ENCODE results near the gene MAST4. TPM values are rescaled to one million over a fixed set of nuclear protein-coding genes. Genes with fewer than 3 reads are reported as not detected.

The MAST4 gene
- total and polyA plus RNA-seq, 2 of the 8 experiments (the other 6 are each of a cell fraction or from before 2014, with no cell fraction given), result 1.5 to 2.6 TPM

DNA sequence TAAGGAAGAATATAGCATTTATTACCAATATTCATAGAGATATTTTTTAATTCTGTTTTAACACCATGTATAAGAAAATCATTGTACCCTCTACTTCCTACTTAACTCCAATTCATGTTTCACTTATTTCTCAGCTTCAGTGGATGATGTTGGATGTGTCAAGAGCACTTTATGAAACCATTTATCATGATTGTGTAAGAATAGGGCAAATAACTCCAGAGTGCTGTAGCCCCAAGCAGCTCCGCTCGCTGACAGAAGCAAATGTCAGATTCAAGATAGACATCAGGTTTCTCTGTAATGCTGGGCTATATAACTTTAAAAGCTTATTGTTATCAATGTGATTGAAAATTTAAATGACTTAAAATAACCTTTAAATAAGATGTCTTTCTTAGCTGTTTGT, 50.4 kb downstream of the MAST4 start:
- no peak overlapping the region for H2AFZ ChIP-seq (ENCODE audit: low read length)
- H3K23ac ChIP-seq (ENCODE audit: insufficient read length), result no peak overlapping the region
- no peaks in the 10 kb centered on the region for H4K20me1 ChIP-seq (replicated peaks in 1 of 2; ENCODE audit: control insufficient read depth in 1 of 2, insufficient read depth in 2 of 2, low read length in 2 of 2)
- no peak overlapping the region for H3K9ac ChIP-seq (replicated peaks in 1 of 4; ENCODE audit: extremely low read depth in 1 of 4, low read depth in 3 of 4, low read length in 3 of 4)
- no peak overlapping the region for H2AK5ac ChIP-seq (ENCODE audit: low read depth, low read length)
- H3K27me3 ChIP-seq (replicated peaks in 1 of 4; ENCODE audit: control insufficient read depth in 3 of 4, extremely low read depth in 1 of 4, insufficient read depth in 3 of 4, low read length in 3 of 4), result no peaks in the 10 kb centered on the region
- no peak overlapping the region for H3K4me3 ChIP-seq (ENCODE audit: extremely low read depth in 1 of 4, insufficient read depth in 2 of 4, low read depth in 3 of 4, low read length in 4 of 4)
- no peaks in the 10 kb centered on the region for H3K79me2 ChIP-seq (ENCODE audit: control insufficient read depth in 1 of 2, insufficient read depth in 2 of 2, low read length in 2 of 2)
- H3K4me1 ChIP-seq (replicated peaks in 1 of 4; ENCODE audit: control insufficient read depth in 3 of 4, insufficient read depth in 4 of 4, low read length in 3 of 4), result no peaks in the 10 kb centered on the region
- no peak overlapping the region for H4K5ac ChIP-seq (ENCODE audit: insufficient read length, low read depth, low read length)
- no peak overlapping the region for H3K18ac ChIP-seq (ENCODE audit: extremely low read depth, low read length)
- DNase-seq (ENCODE audit: low read depth in 1 of 2, low spot score in 2 of 2) (no peak), FAIRE-seq (no peak)
- H3K36me3 ChIP-seq (ENCODE audit: control insufficient read depth in 2 of 4, insufficient read depth in 4 of 4, low read length in 3 of 4), result no peaks in the 10 kb centered on the region
- no peak overlapping the region for H3K4ac ChIP-seq (replicated peaks; ENCODE audit: insufficient read length, low read depth, low read length)
- no peak overlapping the region for H3K14ac ChIP-seq (ENCODE audit: insufficient read length)
- no peak overlapping the region for H4K8ac ChIP-seq (ENCODE audit: extremely low read depth, insufficient read depth, low read length)
- ChIA-PET POLR2A (ENCODE audit: partially characterized antibody) (no interaction called here), CTCF (ENCODE audit: partially characterized antibody) (interaction anchor here (0.7 kb wide), 1 partner anchor 9 kb away, joined by 3 read pairs; no protein-coding TSS in a partner anchor)
- no peak overlapping the region for H2BK20ac ChIP-seq (ENCODE audit: low read length)
- no peak overlapping the region for H2BK12ac ChIP-seq (ENCODE audit: low read depth, low read length)
- H2BK5ac ChIP-seq (ENCODE audit: low read depth, low read length), result no peak overlapping the region
- H3K9me3 ChIP-seq (ENCODE audit: insufficient read depth in 2 of 2, low read depth in 1 of 2, low read length in 1 of 2), result peaks cover 5 to 11% of the 10 kb centered on the region in 2 experiments; a peak in 2 of 4 replicates
- WGBS, 2 experiments (ENCODE audit: extremely low coverage in 1 of 2, insufficient coverage in 1 of 2, insufficient read length in 1 of 2, insufficient replicate concordance in 2 of 2, low coverage in 1 of 2, low lambda C conversion rate in 2 of 2, missing lambda C conversion rate in 1 of 2), result 89% methylated on average over 2 of the region's 2 CpGs; no CpG with 5 or more reads in 1 of the 2 experiments
- H2BK120ac ChIP-seq (replicated peaks; ENCODE audit: low read depth, low read length), result no peak overlapping the region
- no peak overlapping the region for H3K4me2 ChIP-seq (ENCODE audit: insufficient read depth in 1 of 2, low read depth in 2 of 2, low read length in 2 of 2)
- H3K79me1 ChIP-seq (ENCODE audit: low read depth, low read length), result no peaks in the 10 kb centered on the region
- no peak overlapping the region for H2BK15ac ChIP-seq (ENCODE audit: low read length)
- no peak overlapping the region for H4K91ac ChIP-seq (replicated peaks; ENCODE audit: insufficient read length, low read length)
- H3K27ac ChIP-seq (ENCODE audit: low read depth, low read length), result no peak overlapping the region
- peaks cover 2% of the 10 kb centered on the region; the same call in 1 of the 2 replicates for H3K23me2 ChIP-seq (ENCODE audit: low read depth, low read length)
- TF ChIP-seq CBX5 (IDR thresholded peaks at IDR 0.05; ENCODE audit: low read depth, low read length) (no peak), TCF12 (IDR thresholded peaks at IDR 0.05; ENCODE audit: low read depth, low read length) (no peak), PHF8 (conservative IDR thresholded peaks at IDR 0.05; ENCODE audit: low read depth, low read length) (no peak), MAFK (IDR thresholded peaks at IDR 0.05; ENCODE audit: low read depth, low read length) (no peak), ZNF274 (IDR thresholded peaks at IDR 0.05; ENCODE audit: borderline replicate concordance, extremely low read depth, low read length) (no peak)
- TF ChIP-seq, protein P1, sequence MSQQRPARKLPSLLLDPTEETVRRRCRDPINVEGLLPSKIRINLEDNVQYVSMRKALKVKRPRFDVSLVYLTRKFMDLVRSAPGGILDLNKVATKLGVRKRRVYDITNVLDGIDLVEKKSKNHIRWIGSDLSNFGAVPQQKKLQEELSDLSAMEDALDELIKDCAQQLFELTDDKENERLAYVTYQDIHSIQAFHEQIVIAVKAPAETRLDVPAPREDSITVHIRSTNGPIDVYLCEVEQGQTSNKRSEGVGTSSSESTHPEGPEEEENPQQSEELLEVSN (IDR thresholded peaks at IDR 0.05), result no peak
- no peak overlapping the region for H3K56ac ChIP-seq (replicated peaks; ENCODE audit: insufficient read length, low read depth, low read length)

All from H1 (cell line).